Measurements from ENCODE around the gene MUC20.

DNA sequence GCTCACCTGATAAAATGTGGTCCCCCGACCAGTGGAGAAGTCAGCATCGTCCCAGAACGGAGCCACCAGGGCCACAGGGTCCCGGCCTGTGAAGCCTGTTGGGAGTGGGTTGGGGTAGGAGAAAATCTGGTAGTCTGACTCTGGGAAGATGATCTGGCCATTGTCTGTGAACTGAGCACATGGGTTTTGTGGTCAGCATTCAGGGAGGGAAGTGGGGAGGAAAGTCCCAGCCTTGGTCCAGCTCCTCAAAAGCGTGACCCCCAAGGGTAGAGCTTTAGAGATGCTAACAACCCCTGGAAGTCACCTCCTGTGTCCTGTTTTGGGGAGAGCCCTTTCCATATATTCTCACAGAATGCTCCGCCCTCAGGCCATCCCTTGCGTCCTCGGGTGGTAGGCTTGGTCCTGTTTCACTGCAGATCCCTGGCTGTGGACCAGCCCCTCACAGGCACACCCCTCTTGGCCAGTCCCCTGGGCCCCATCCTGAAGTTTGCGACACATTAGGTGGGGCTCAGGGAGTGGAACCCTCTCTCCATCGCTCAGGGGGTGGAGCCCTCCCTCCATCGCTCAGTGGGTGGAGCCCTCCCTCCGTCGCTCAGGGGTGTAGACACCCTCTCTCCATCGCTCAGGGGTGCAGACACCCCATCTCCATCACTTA, 51.0 kb downstream of the MUC20 start:
- no peak for TF ChIP-seq CTCF (IDR thresholded peaks at IDR 0.05)
- no peak for TF ChIP-seq POLR2AphosphoS5 (IDR thresholded peaks at IDR 0.05; ENCODE audit: low read depth, low read length)
- no peak for TF ChIP-seq REST (IDR thresholded peaks at IDR 0.05; ENCODE audit: insufficient read depth in 1 of 2, low read depth in 2 of 2, low read length in 1 of 2)
